Osteoblast (primary cell): ENCODE results near the gene RDM1. TPM values are rescaled to one million over a fixed set of nuclear protein-coding genes. Genes with fewer than 3 reads are reported as not detected.

Experiments
- DNase-seq: peaks from one replicate; pipeline ENCODE4 v3.0.0; 2011; ENCODE audit warnings: low spot score, mixed read lengths; ENCODE audit not compliant: insufficient read length; ENCODE audit errors: missing footprints
- H2AFZ ChIP-seq: 2 replicates; pipeline ENCODE4 v1.6.0; 2011; ENCODE audit warnings: mild to moderate bottlenecking, low read length
- H3K27ac ChIP-seq: 2 replicates; pipeline ENCODE4 v1.5.1; 2011; ENCODE audit warnings: mild to moderate bottlenecking, low read depth, low read length, moderate library complexity
- H3K27me3 ChIP-seq: 2 replicates; pipeline ENCODE4 v1.6.0; 2012; ENCODE audit warnings: mild to moderate bottlenecking, control low read depth, inconsistent platforms, low read length, moderate library complexity; ENCODE audit not compliant: insufficient read depth
- H3K36me3 ChIP-seq: 2 replicates; pipeline ENCODE4 v1.5.1; 2011; ENCODE audit warnings: mild to moderate bottlenecking, low read length, control low read depth, moderate library complexity; ENCODE audit not compliant: insufficient read depth
- H3K4me1 ChIP-seq: 2 replicates; pipeline ENCODE4 v1.5.1; 2011; ENCODE audit warnings: mild to moderate bottlenecking, low read length, control low read depth, moderate library complexity; ENCODE audit not compliant: insufficient read depth
- H3K4me2 ChIP-seq: 2 replicates; pipeline ENCODE4 v1.6.0; 2011; ENCODE audit warnings: mild to moderate bottlenecking, low read length; ENCODE audit not compliant: insufficient read depth
- H3K4me3 ChIP-seq: fragments of 200-600 bp; sonication (generic); 3 replicates; pipeline ENCODE4 v1.5.1; 2012; ENCODE audit warnings: mild to moderate bottlenecking, low read length, inconsistent platforms; ENCODE audit not compliant: insufficient read depth
- H3K79me2 ChIP-seq: 2 replicates; pipeline ENCODE4 v1.6.0; 2012; ENCODE audit warnings: mild to moderate bottlenecking, low read length, control low read depth, inconsistent platforms; ENCODE audit not compliant: insufficient read depth
- H3K9me3 ChIP-seq: 2 replicates; pipeline ENCODE4 v1.5.1; 2011; ENCODE audit warnings: low read depth, low read length, control low read depth
- H4K20me1 ChIP-seq: 2 replicates; pipeline ENCODE4 v1.6.0; 2012; ENCODE audit warnings: mild to moderate bottlenecking, low read length, control low read depth; ENCODE audit not compliant: insufficient read depth
- CTCF ChIP-seq: IDR thresholded peaks from 2 replicates; pipeline ENCODE4 v1.5.1; 2011; ENCODE audit warnings: mild to moderate bottlenecking, low read depth, low read length, moderate library complexity; ENCODE audit errors: extremely low read depth
- total RNA-seq: library from RNA; depleted of rRNA; stranded (reverse); fragments of >200 nt; gene quantifications from 2 replicates; pipeline ENCODE4 v1.2.3, GENCODE V29; 2012

The RDM1 gene
- total RNA-seq, 1 donor = 0.36 TPM

- no peaks in the 10 kb centered on the region for H4K20me1 ChIP-seq
- DNase-seq = no peak
- H3K27ac ChIP-seq = no peak overlapping the region
- no peaks in the 10 kb centered on the region for H3K79me2 ChIP-seq
- no peaks in the 10 kb centered on the region for H3K27me3 ChIP-seq
- no peak overlapping the region for H2AFZ ChIP-seq
- no peak overlapping the region for H3K4me3 ChIP-seq
- H3K9me3 ChIP-seq = no peaks in the 10 kb centered on the region
- H3K4me1 ChIP-seq = peaks cover 21% of the 10 kb centered on the region
- TF ChIP-seq CTCF = no peak
- no peak overlapping the region for H3K4me2 ChIP-seq
- no peaks in the 10 kb centered on the region for H3K36me3 ChIP-seq
Observed at GRCh38 chr17:35936063-35936462, 5.5 kb upstream of the RDM1 start.

GRCh38 chr17:35934760-35935159, 4.2 kb upstream of the RDM1 start:
- no peaks in the 10 kb centered on the region for H3K9me3 ChIP-seq
- no peak overlapping the region for H3K4me2 ChIP-seq
- H3K36me3 ChIP-seq = no peaks in the 10 kb centered on the region
- H3K4me3 ChIP-seq = no peak overlapping the region
- no peaks in the 10 kb centered on the region for H3K79me2 ChIP-seq
- no peak for DNase-seq
- H2AFZ ChIP-seq = no peak overlapping the region
- no peaks in the 10 kb centered on the region for H4K20me1 ChIP-seq
- no peak overlapping the region for H3K27ac ChIP-seq
- H3K4me1 ChIP-seq = peaks cover 32% of the 10 kb centered on the region
- no peak for TF ChIP-seq CTCF
- no peaks in the 10 kb centered on the region for H3K27me3 ChIP-seq

GRCh38 chr17:35932586-35932985, 2.0 kb upstream of the RDM1 start:
- H3K4me1 ChIP-seq = peaks cover 33% of the 10 kb centered on the region
- H3K79me2 ChIP-seq = no peaks in the 10 kb centered on the region
- no peaks in the 10 kb centered on the region for H3K27me3 ChIP-seq
- no peaks in the 10 kb centered on the region for H3K36me3 ChIP-seq
- peak overlapping the region; percentile 32 for H2AFZ ChIP-seq
- no peak overlapping the region for H3K4me3 ChIP-seq
- H3K9me3 ChIP-seq = no peaks in the 10 kb centered on the region
- DNase-seq = peak; percentile 82
- peak overlapping the region; percentile 58 for H3K27ac ChIP-seq
- H4K20me1 ChIP-seq = no peaks in the 10 kb centered on the region
- TF ChIP-seq CTCF = no peak
- H3K4me2 ChIP-seq = peak overlapping the region; percentile 56

GRCh38 chr17:35931794-35932425, 1.3 kb upstream of the RDM1 start:
- H3K27ac ChIP-seq = peak overlapping the region; percentile 58
- H3K4me3 ChIP-seq = peak overlapping the region; percentile 11
- H3K79me2 ChIP-seq = no peaks in the 10 kb centered on the region
- H4K20me1 ChIP-seq = no peaks in the 10 kb centered on the region
- DNase-seq = no peak
- H2AFZ ChIP-seq = peak overlapping the region; percentile 32
- TF ChIP-seq CTCF = no peak
- H3K36me3 ChIP-seq = no peaks in the 10 kb centered on the region
- H3K4me1 ChIP-seq = peaks cover 33% of the 10 kb centered on the region
- no peaks in the 10 kb centered on the region for H3K9me3 ChIP-seq
- H3K4me2 ChIP-seq = peak overlapping the region; percentile 56
- no peaks in the 10 kb centered on the region for H3K27me3 ChIP-seq
